ENCODE data around the gene OR2AG1. TPM values are rescaled to one million over a fixed set of nuclear protein-coding genes. Genes with fewer than 3 reads are reported as not detected.

The OR2AG1 gene
- total RNA-seq, 1 donor from 2014 or later, result not detected

GRCh38 chr11:6745018-6745417, 37.8 kb upstream of the OR2AG1 start:
- Mint-ChIP-seq H3K9me3 (ENCODE audit: unreplicated experiment) (no peaks in the 10 kb centered on the region), H3K36me3 (ENCODE audit: low read depth, unreplicated experiment) (no peaks in the 10 kb centered on the region), H3K27ac (ENCODE audit: unreplicated experiment) (no peak overlapping the region), H3K4me3 (ENCODE audit: unreplicated experiment) (no peak overlapping the region), H3K27me3 (ENCODE audit: low read depth, unreplicated experiment) (peaks cover 3% of the 10 kb centered on the region), H3K4me1 (ENCODE audit: low read depth, unreplicated experiment) (no peaks in the 10 kb centered on the region)
- Histone ChIP-seq H3K4me1 (ENCODE audit: insufficient read depth, low read length) (no peaks in the 10 kb centered on the region), H3K36me3 (ENCODE audit: insufficient read depth, low read length) (no peaks in the 10 kb centered on the region), H3K27me3 (ENCODE audit: insufficient read depth, low read length) (no peaks in the 10 kb centered on the region), H3K27ac (ENCODE audit: low read depth, low read length) (no peak overlapping the region), H2AFZ (ENCODE audit: low read depth, low read length) (no peak overlapping the region), H3K9me3 (ENCODE audit: insufficient read depth, low read depth, low read length) (no peaks in the 10 kb centered on the region), H4K20me1 (ENCODE audit: insufficient read depth, low read length) (no peaks in the 10 kb centered on the region), H3K9ac (ENCODE audit: low read length) (no peak overlapping the region), H3K4me2 (ENCODE audit: low read length) (no peak overlapping the region), H3K79me2 (ENCODE audit: insufficient read depth, low read length) (no peaks in the 10 kb centered on the region), H3K4me3 (ENCODE audit: insufficient read depth, low read depth, low read length) (no peak overlapping the region)
- no peak for TF ChIP-seq CTCF (IDR thresholded peaks at IDR 0.05; ENCODE audit: insufficient read depth, low read depth, low read length)
- no peak for TF ChIP-seq EZH2 (IDR thresholded peaks at IDR 0.05; ENCODE audit: insufficient read depth, low read length)
- FAIRE-seq (no peak), DNase-seq (ENCODE audit: low read depth) (no peak)

- no peaks in the 10 kb centered on the region for H3K36me3 Mint-ChIP-seq (ENCODE audit: low read depth, unreplicated experiment)
- Histone ChIP-seq H3K27ac (ENCODE audit: low read depth, low read length) (no peak overlapping the region), H3K27me3 (ENCODE audit: insufficient read depth, low read length) (no peaks in the 10 kb centered on the region), H3K4me3 (ENCODE audit: insufficient read depth, low read depth, low read length) (no peak overlapping the region), H3K4me2 (ENCODE audit: low read length) (no peak overlapping the region), H3K9ac (ENCODE audit: low read length) (no peak overlapping the region), H2AFZ (ENCODE audit: low read depth, low read length) (no peak overlapping the region), H3K9me3 (ENCODE audit: insufficient read depth, low read depth, low read length) (no peaks in the 10 kb centered on the region), H3K79me2 (ENCODE audit: insufficient read depth, low read length) (no peaks in the 10 kb centered on the region), H3K36me3 (ENCODE audit: insufficient read depth, low read length) (no peaks in the 10 kb centered on the region), H3K4me1 (ENCODE audit: insufficient read depth, low read length) (no peaks in the 10 kb centered on the region), H4K20me1 (ENCODE audit: insufficient read depth, low read length) (no peaks in the 10 kb centered on the region)
- TF ChIP-seq CTCF (IDR thresholded peaks at IDR 0.05; ENCODE audit: insufficient read depth, low read depth, low read length), result no peak
- no peaks in the 10 kb centered on the region for H3K4me1 Mint-ChIP-seq (ENCODE audit: low read depth, unreplicated experiment)
- H3K4me3 Mint-ChIP-seq (ENCODE audit: unreplicated experiment), result no peak overlapping the region
- FAIRE-seq, result no peak
- H3K27ac Mint-ChIP-seq (ENCODE audit: unreplicated experiment), result no peak overlapping the region
- H3K27me3 Mint-ChIP-seq (ENCODE audit: low read depth, unreplicated experiment), result peaks cover 3% of the 10 kb centered on the region
- H3K9me3 Mint-ChIP-seq (ENCODE audit: unreplicated experiment), result no peaks in the 10 kb centered on the region
- no peak for DNase-seq (ENCODE audit: low read depth)
These were observed 37.3 kb upstream of the OR2AG1 start for GRCh38 chr11:6745465-6746015.

- Mint-ChIP-seq H3K9me3 (ENCODE audit: unreplicated experiment) (no peaks in the 10 kb centered on the region), H3K27ac (ENCODE audit: unreplicated experiment) (no peak overlapping the region), H3K4me1 (ENCODE audit: low read depth, unreplicated experiment) (no peaks in the 10 kb centered on the region), H3K27me3 (ENCODE audit: low read depth, unreplicated experiment) (peaks cover 5% of the 10 kb centered on the region), H3K4me3 (ENCODE audit: unreplicated experiment) (no peak overlapping the region), H3K36me3 (ENCODE audit: low read depth, unreplicated experiment) (no peaks in the 10 kb centered on the region)
- no peak overlapping the region for H3K4me2 ChIP-seq (ENCODE audit: low read length)
- no peaks in the 10 kb centered on the region for H4K20me1 ChIP-seq (ENCODE audit: insufficient read depth, low read length)
- no peak overlapping the region for H3K27ac ChIP-seq (ENCODE audit: low read depth, low read length)
- no peaks in the 10 kb centered on the region for H3K27me3 ChIP-seq (ENCODE audit: insufficient read depth, low read length)
- H3K9me3 ChIP-seq (ENCODE audit: insufficient read depth, low read depth, low read length), result no peaks in the 10 kb centered on the region
- no peak overlapping the region for H2AFZ ChIP-seq (ENCODE audit: low read depth, low read length)
- H3K4me3 ChIP-seq (ENCODE audit: insufficient read depth, low read depth, low read length), result no peak overlapping the region
- no peak for FAIRE-seq
- no peaks in the 10 kb centered on the region for H3K36me3 ChIP-seq (ENCODE audit: insufficient read depth, low read length)
- H3K79me2 ChIP-seq (ENCODE audit: insufficient read depth, low read length), result no peaks in the 10 kb centered on the region
- no peaks in the 10 kb centered on the region for H3K4me1 ChIP-seq (ENCODE audit: insufficient read depth, low read length)
- no peak overlapping the region for H3K9ac ChIP-seq (ENCODE audit: low read length)
- DNase-seq (ENCODE audit: low read depth), result no peak
- TF ChIP-seq EZH2 (IDR thresholded peaks at IDR 0.05; ENCODE audit: insufficient read depth, low read length), result no peak
- TF ChIP-seq CTCF (IDR thresholded peaks at IDR 0.05; ENCODE audit: insufficient read depth, low read depth, low read length), result no peak
These were observed 36.7 kb upstream of the OR2AG1 start for GRCh38 chr11:6746086-6746618.

Data from astrocyte (in vitro differentiated cells and primary cell).